GM21367 (cell line): Measurements from ENCODE around the gene HYLS1.
"Not testable (repeated sequence)": the region's sequence is repeated elsewhere in the genome, so short reads cannot be mapped to it uniquely, and the experiment has no call there.

Experiments
- ATAC-seq: cut with Tn5 transposase; IDR thresholded peaks from one replicate; pipeline ENCODE4 v1.9.1; 2021; ENCODE audit not compliant: unreplicated experiment

Gene HYLS1

DNA sequence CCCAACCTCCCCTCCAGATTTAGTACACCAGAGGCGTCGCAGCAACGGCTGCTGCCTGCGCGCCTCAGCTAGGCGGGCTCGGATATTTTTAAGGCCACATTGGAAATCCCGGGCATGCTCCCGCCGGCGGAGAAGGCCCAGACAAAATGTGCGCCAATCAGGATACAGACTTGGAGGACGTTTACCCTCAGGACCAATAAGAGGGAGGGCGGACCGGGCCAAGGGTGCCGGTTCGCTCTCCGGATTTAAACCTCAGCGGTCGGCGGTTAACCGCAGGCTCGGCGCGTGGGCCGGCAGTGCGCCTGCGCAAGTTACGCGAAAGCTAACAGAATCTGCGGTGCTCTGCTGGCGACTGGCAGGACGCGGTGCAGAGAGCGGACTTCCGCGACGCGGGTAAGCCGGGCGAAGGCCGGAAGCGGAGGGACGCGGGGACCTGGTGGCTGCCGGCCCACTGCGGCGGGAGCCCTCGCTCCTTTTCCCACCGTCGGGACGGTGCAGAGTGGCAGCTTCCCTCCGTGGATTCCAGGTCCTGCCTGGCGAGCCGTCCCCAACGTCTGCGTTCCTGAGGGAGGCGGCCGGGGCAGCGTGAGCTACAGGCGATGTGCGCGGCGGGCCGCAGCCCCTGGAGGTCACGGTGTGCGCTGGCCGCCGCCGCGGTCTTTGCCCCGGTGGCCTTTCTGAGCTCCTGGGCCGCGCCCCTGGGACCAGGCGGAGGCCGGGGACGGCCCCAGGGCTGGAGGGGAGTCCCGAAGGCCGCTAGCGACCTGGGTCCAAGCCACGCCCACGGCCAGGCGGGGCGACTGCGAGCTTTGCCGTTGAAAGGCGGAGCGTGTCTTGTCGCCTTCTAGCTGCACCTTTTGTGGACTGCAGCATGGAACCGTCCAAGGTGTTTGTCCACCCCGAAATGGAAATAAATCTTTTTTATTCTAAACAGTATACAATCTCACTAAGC is at the start of gene HYLS1:
TSS of gene HYLS1 (plus strand) at position 296 of the 952 bp plus-strand sequence. CDS start 11,701 bp downstream, outside the sequence.
- peak; percentile 86 for ATAC-seq

DNA sequence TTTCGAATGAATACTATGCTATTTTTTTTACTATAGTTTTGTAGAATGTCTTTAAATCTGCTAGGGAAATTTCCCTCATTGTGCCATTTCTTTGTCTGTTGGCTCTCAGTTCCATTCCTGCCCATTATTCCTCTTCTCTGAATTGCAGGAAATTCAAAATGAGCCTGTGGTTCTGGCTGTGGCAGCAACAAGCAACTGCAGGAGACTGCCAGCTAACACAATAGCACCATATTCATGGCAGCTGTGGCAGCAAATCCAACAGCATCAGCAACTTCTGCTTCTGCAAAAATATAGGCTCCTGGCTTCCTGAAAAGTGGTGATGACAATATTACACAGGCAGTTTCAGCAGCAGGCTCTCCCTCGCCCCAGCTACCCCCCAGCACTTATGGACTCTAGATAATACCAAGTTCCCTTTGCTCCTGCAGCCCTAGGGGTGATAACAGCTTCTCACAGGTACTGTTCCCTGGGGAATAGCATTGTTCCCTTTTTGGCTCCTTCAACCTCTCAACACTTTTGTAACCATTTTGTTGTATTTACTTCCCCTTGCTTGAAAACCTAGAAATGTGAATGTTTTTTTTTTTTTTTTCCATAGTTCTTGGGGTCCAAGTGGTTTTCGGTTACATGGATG is 45.0 kb upstream of the HYLS1 start:
- no peak for ATAC-seq

GRCh38 chr11:125846188-125846587 is 41.3 kb upstream of the HYLS1 start:
- no peak for ATAC-seq

GRCh38 chr11:125857670-125858069 is 29.8 kb upstream of the HYLS1 start:
- not testable (repeated sequence) for ATAC-seq

- not testable (repeated sequence) for ATAC-seq
Observed at GRCh38 chr11:125862786-125863185, 24.7 kb upstream of the HYLS1 start.

GRCh38 chr11:125865354-125865753 is 22.1 kb upstream of the HYLS1 start:
- not testable (repeated sequence) for ATAC-seq

GRCh38 chr11:125869521-125869920 is 17.9 kb upstream of the HYLS1 start:
- ATAC-seq: no peak

DNA sequence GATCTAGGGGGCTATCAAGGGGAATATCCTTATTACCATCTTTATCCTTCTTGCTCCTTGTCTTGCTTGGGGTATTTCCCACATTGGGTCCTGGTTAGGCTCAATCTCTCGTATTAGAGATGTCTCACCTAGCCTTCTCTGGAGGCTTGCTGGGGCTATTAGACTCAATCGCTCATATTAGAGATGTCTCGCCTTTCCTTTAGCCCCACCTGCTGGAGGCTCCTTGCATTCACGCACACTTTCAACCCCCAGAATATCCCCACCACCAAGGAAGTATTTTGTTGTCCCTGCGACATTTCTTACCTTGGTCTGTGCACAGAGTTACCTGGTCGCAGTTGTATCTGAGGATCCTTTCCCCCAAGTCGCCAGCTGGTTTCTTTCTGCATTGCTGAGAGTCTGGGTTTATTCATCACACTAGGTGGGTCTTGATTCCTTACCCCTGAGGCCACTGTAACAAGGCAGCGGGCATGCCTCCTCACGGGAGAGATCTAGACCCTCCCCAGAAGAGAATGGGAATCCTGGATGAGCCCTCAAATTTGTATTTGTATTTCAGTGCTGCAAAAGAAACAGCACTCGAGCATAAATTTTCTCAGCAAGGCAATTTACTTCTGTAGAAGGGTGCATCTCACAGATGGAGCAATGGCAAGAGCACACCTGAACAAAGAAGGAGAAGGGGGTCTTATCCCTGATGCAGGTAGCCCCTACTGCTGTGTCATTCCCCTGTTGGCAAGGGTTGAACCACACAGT is 15.9 kb upstream of the HYLS1 start:
- no peak for ATAC-seq

DNA sequence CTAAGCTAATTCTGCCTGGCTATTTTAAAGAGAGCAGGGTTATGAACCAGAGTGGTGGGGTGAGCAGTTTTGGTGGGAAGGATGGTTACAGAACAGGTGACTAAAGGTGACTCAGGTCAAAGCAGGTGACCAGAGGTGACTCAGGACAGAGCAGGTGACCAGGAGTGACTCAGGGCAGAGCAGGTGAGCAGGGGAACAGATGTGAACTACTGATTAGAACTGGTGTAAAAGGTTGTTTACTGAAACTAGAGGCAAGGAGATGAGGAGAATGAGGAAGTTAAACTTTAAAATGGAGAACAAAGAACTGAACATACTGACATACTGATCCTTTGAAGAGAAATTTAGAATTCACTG is 15.4 kb upstream of the HYLS1 start:
- ATAC-seq: no peak

- no peak for ATAC-seq
Observed at GRCh38 chr11:125873881-125874555, 13.4 kb upstream of the HYLS1 start.

DNA sequence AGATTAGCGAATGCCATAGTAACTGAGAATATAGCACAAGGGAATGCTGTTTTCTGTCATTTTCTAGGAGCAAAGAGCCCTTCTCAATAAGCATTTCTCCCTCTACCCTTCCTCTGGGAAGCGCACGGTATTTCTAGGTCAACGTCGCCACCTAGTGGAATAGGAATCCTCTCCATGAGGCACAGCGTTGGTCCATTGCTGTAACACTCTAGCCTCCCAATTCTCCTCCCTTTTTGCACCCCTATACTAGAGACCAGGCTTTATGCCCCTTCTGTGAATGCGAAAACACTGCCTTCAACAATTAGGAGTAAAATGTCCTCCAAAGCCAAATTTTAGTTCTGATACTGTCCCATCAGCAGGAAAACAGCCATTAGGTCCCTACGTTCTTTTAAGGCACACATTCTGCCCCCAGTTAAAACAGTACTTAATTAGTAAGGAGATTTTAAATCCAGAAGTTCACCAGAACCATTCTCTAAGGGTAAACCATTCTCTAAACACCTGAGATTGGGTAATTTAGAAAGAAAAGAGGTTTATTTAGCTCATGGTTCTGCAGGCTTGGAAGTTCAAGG is 12.8 kb upstream of the HYLS1 start:
- ATAC-seq: no peak

GRCh38 chr11:125881291-125881690 is 6.2 kb upstream of the HYLS1 start:
- no peak for ATAC-seq

GRCh38 chr11:125883375-125883774 is 4.1 kb upstream of the HYLS1 start:
- ATAC-seq: no peak

DNA sequence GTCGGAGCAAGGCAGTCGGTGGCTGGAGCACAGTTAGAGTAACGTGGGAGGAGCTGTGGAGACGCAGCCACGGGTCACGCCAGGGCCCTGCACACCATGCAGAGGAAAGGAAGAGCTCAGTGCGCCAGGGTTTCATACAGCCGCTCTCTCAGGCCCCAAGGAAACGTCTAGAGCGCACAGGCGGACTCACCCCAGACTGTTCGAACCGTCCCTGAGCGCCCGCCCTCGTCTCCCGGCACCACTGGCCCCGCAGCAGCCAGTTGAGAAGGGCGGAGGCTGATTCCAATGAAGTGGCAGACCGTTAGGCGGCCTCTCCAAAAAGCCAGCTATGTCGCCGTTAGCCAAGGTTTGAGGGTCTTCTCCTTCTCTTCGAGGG is 483 bp upstream of the HYLS1 start:
- ATAC-seq: peak; percentile 9

DNA sequence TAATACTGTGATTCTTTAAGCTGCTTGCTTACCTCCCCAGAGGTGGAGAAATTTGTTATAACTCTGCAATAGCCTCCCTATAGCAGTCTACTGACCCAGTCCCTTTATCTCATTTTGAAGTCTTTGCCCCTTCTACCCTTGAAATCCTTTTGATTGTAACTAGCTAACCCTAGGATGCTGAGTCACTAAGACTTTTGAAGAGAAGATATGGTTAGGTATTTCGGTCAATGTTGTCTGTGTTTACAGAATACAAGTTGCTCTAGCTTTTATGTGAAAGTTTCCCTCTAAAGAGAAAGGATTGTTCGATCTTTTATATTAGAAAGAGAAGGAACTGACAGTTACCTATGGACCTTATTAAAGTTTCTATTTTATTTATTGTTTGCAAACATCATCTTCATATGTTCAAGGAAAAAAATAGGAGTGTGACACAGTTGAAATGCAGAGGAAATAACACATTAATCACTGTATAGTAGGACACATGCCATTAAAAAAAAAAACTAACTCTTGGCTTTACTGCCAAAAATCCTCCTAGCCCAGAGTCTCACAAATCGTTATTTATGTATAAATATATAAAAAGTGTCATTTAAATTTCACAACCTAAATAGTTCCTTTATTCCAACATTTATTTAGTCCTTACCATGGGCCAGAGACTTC is 3.1 kb downstream of the HYLS1 start:
- no peak for ATAC-seq

DNA sequence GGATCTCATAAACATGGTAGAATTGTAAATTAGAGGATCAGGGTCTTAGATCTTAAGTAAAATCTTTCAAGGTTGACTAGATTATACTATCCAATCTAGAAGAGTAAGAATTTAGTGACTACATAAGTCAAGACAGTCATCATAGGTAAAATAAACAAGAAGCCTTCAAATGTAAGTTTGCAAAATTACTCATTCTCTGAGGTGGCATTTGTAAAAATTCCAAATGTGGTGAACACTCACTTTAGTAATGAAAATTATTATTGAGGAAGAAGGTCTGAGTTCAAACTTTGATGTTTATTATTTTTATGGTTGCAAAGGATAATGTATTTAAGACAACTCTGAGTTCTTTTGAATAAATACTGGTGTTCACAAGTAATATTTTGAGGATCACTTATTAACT is 4.6 kb downstream of the HYLS1 start:
- ATAC-seq: no peak

GRCh38 chr11:125892994-125893393 is 5.5 kb downstream of the HYLS1 start:
- ATAC-seq: no peak

DNA sequence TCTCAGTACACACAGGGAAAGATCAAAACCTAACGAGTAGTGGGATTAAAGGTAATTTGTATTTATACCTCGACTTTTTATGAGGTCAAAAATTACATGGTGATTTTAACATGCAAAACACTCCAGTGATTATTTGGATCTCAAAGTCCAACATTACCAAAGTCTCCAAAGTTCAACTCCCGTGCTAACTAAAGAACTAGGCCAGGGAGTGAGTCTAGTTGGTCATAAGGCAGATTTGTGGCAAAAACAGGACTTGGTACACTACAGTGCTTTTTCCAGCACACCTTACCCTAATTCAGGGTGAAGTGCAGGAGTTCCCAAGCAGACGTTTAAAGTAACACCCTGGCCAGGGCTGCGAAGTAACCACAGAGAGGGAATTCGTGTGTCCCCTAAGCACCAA is 14.4 kb downstream of the HYLS1 start:
- no peak for ATAC-seq

- ATAC-seq: no peak
Observed at GRCh38 chr11:125902277-125902926, 14.9 kb downstream of the HYLS1 start.
